ENCODE measurements around the gene MILR1.
"Not testable (repeated sequence)": the region's sequence is repeated elsewhere in the genome, so short reads cannot be mapped to it uniquely, and the experiment has no call there.

MILR1 gene

GRCh38 chr17:64431534-64431933, 17.4 kb upstream of the MILR1 start:
- TF ChIP-seq CTCF (IDR thresholded peaks at IDR 0.05; ENCODE audit: low read depth, low read length) (no peak), EZH2phosphoT487 (IDR thresholded peaks at IDR 0.05; ENCODE audit: low read depth) (no peak)
- Histone ChIP-seq H2AFZ (ENCODE audit: low read depth, low read length) (no peak overlapping the region), H3K79me2 (ENCODE audit: low read length) (no peaks in the 10 kb centered on the region), H3K27ac (ENCODE audit: low read length) (no peak overlapping the region), H4K20me1 (ENCODE audit: insufficient read depth, low read length) (no peaks in the 10 kb centered on the region), H3K36me3 (replicated peaks; ENCODE audit: low read depth, low read length) (no peaks in the 10 kb centered on the region), H3K27me3 (ENCODE audit: low read depth, low read length) (peaks cover 4% of the 10 kb centered on the region), H3K4me3 (ENCODE audit: low read length) (no peak overlapping the region), H3K4me2 (ENCODE audit: low read length) (no peak overlapping the region), H3K4me1 (ENCODE audit: low read length) (peaks cover 5% of the 10 kb centered on the region; the same call in 1 of the 2 replicates), H3K9me3 (ENCODE audit: insufficient read depth, low read length) (peaks cover 4% of the 10 kb centered on the region; the same call in 1 of the 2 replicates), H3K9ac (ENCODE audit: low read length) (no peak overlapping the region)

- no peaks in the 10 kb centered on the region for H3K36me3 ChIP-seq (replicated peaks; ENCODE audit: low read depth, low read length)
- H3K27me3 ChIP-seq (ENCODE audit: low read depth, low read length) = no peaks in the 10 kb centered on the region
- H3K27ac ChIP-seq (ENCODE audit: low read length) = no peak overlapping the region
- no peaks in the 10 kb centered on the region for H4K20me1 ChIP-seq (ENCODE audit: insufficient read depth, low read length)
- no peak for TF ChIP-seq EZH2phosphoT487 (IDR thresholded peaks at IDR 0.05; ENCODE audit: low read depth)
- TF ChIP-seq CTCF (IDR thresholded peaks at IDR 0.05; ENCODE audit: low read depth, low read length) = no peak
- H3K9ac ChIP-seq (ENCODE audit: low read length) = no peak overlapping the region
- H2AFZ ChIP-seq (ENCODE audit: low read depth, low read length) = no peak overlapping the region
- no peaks in the 10 kb centered on the region for H3K79me2 ChIP-seq (ENCODE audit: low read length)
- no peak overlapping the region for H3K4me3 ChIP-seq (ENCODE audit: low read length)
- H3K4me1 ChIP-seq (ENCODE audit: low read length) = no peaks in the 10 kb centered on the region
- H3K4me2 ChIP-seq (ENCODE audit: low read length) = no peak overlapping the region
- H3K9me3 ChIP-seq (ENCODE audit: insufficient read depth, low read length) = peaks cover 13% of the 10 kb centered on the region; the same call in 1 of the 2 replicates
Measured at GRCh38 chr17:64437944-64438525, 10.9 kb upstream of the MILR1 start.

- H3K27me3 ChIP-seq (ENCODE audit: low read depth, low read length); H3K9ac ChIP-seq (ENCODE audit: low read length); H3K79me2 ChIP-seq (ENCODE audit: low read length); H3K27ac ChIP-seq (ENCODE audit: low read length); H3K4me2 ChIP-seq (ENCODE audit: low read length); H3K4me3 ChIP-seq (ENCODE audit: low read length); H3K36me3 ChIP-seq (replicated peaks; ENCODE audit: low read depth, low read length); H2AFZ ChIP-seq (ENCODE audit: low read depth, low read length); H4K20me1 ChIP-seq (ENCODE audit: insufficient read depth, low read length); H3K4me1 ChIP-seq (ENCODE audit: low read length): not testable (repeated sequence)
- peaks cover 13% of the 10 kb centered on the region; the same call in 1 of the 2 replicates for H3K9me3 ChIP-seq (ENCODE audit: insufficient read depth, low read length)
Measured at GRCh38 chr17:64439521-64439920, 9.4 kb upstream of the MILR1 start.

GRCh38 chr17:64439956-64440355, 9.0 kb upstream of the MILR1 start:
- Histone ChIP-seq H3K36me3 (replicated peaks; ENCODE audit: low read depth, low read length) (no peaks in the 10 kb centered on the region), H3K79me2 (ENCODE audit: low read length) (no peaks in the 10 kb centered on the region), H2AFZ (ENCODE audit: low read depth, low read length) (no peak overlapping the region), H4K20me1 (ENCODE audit: insufficient read depth, low read length) (no peaks in the 10 kb centered on the region), H3K9me3 (ENCODE audit: insufficient read depth, low read length) (peaks cover 13% of the 10 kb centered on the region; the same call in 1 of the 2 replicates), H3K27ac (ENCODE audit: low read length) (no peak overlapping the region), H3K4me1 (ENCODE audit: low read length) (no peaks in the 10 kb centered on the region), H3K27me3 (ENCODE audit: low read depth, low read length) (no peaks in the 10 kb centered on the region), H3K4me3 (ENCODE audit: low read length) (no peak overlapping the region), H3K4me2 (ENCODE audit: low read length) (no peak overlapping the region), H3K9ac (ENCODE audit: low read length) (no peak overlapping the region)
- TF ChIP-seq CTCF (IDR thresholded peaks at IDR 0.05; ENCODE audit: low read depth, low read length) (no peak), EZH2phosphoT487 (IDR thresholded peaks at IDR 0.05; ENCODE audit: low read depth) (no peak)
